Ovary (tissue), 3 donors: ENCODE results near the gene GDF15.

Source experiments
- CTCF ChIP-seq, 3 donors: fragments of 450-650 bp in 2 of 3; fragments of 200-600 bp in 1 of 3; IDR thresholded peaks; one replicate each; pipeline versions ENCODE4 v1.5.1 to v1.8.0; 2016 to 2022; ENCODE audit warnings: antibody characterized with exemption in 3 of 3, mild to moderate bottlenecking in 1 of 3
- EP300 ChIP-seq: sonication (generic); formaldehyde crosslinking; IDR thresholded peaks from one replicate; pipeline ENCODE4 v1.6.1; 2017; ENCODE audit warnings: antibody characterized with exemption
- POLR2A ChIP-seq: fragments of 450-650 bp; IDR thresholded peaks from one replicate; pipeline ENCODE4 v1.6.1; 2017; ENCODE audit warnings: antibody characterized with exemption, mild to moderate bottlenecking, moderate library complexity
- donor health status: DM: no; HTN: no; CAD: no.

GRCh38 chr19:18415178-18415867 is 29.4 kb downstream of the GDF15 start:
- TF ChIP-seq CTCF (IDR thresholded peaks at IDR 0.05) = peak in 1 of 3 donors; percentile 21
- TF ChIP-seq EP300 = no peak
- TF ChIP-seq POLR2A = peak; percentile 33
